ENCODE measurements around the gene NRCAM. TPM values are rescaled to one million over a fixed set of nuclear protein-coding genes. Genes with fewer than 3 reads are reported as not detected.

Gene NRCAM
- total and polyA plus RNA-seq, 2 donors (not counting 1 experiment from before 2014, with no cell fraction given), result 0.75 to 4.6 TPM

DNA sequence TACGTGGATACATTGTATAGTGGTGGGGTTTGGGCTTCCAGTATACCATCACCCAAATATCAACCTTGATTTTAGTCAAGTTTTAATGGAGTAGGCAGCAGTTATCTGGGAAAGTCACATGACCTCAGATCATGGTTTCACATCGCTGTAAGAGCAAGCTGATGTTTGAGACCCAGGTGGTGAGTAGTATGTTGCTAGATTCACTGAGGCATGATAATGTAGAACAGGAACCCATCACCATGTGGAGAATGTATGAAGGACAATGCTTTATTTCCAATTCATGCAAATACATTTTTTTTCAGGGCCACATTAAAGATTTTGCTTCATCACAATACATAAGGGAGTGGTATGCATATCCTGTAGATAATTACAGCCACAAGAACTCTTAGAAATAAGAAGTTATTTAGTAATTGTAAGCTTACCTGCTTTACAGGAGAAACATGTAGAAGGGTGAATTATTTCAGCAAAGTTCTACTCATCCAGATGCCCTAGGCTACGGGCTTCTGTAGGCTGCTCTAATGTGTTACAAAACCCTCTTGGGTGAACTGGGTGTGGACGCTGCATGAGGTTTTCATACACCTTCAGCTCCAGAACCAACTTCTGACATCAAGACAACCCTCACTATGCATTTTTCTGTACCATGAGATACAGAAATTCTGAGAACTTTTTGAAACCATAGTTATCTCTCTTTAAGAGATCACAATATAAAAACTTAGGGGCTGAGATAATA lies 298.5 kb downstream of the NRCAM start:
- Histone ChIP-seq H3K4me1 (ENCODE audit: control insufficient read depth in 2 of 2, insufficient read depth in 2 of 2, low read length in 2 of 2) (no peaks in the 10 kb centered on the region), H4K20me1 (ENCODE audit: control insufficient read depth, insufficient read depth, low read length, poor library complexity, severe bottlenecking) (no peaks in the 10 kb centered on the region), H3K4me2 (replicated peaks; ENCODE audit: low read depth, low read length, poor library complexity, severe bottlenecking) (no peak overlapping the region), H3K4me3 (ENCODE audit: control extremely low read depth in 1 of 5, extremely low read depth in 1 of 5, insufficient read depth in 1 of 5, low read depth in 2 of 5, low read length in 4 of 5) (no peak overlapping the region), H3K79me2 (ENCODE audit: control insufficient read depth, insufficient read depth, low read length) (no peaks in the 10 kb centered on the region), H3K27me3 (replicated peaks in 1 of 4; ENCODE audit: control extremely low read depth in 1 of 4, control insufficient read depth in 3 of 4, insufficient read depth in 4 of 4, low read length in 3 of 4) (peaks cover 0 to 12% (median 0%) of the 10 kb centered on the region in 4 experiments), H2AFZ (ENCODE audit: insufficient read depth, low read depth, low read length, poor library complexity, severe bottlenecking) (no peak overlapping the region), H3K9ac (ENCODE audit: low read length) (no peak overlapping the region), H3K36me3 (replicated peaks in 1 of 2; ENCODE audit: control extremely low read depth in 1 of 2, control insufficient read depth in 1 of 2, extremely low read depth in 1 of 2, insufficient read depth in 2 of 2, low read length in 1 of 2) (no peaks in the 10 kb centered on the region), H3K9me3 (ENCODE audit: control extremely low read depth in 1 of 3, control insufficient read depth in 2 of 3, insufficient read depth in 1 of 3, low read length in 2 of 3) (no peaks in the 10 kb centered on the region), H3K27ac (ENCODE audit: low read length in 2 of 2) (no peak overlapping the region)
- Mint-ChIP-seq H3K27ac (no peak overlapping the region), H3K27me3 (peaks cover 33% of the 10 kb centered on the region), H3K4me3 (no peak overlapping the region), H3K4me1 (peaks cover 1% of the 10 kb centered on the region), H3K9me3 (ENCODE audit: insufficient read depth) (no peaks in the 10 kb centered on the region)
- ChIA-PET CTCF (interaction anchor here (0.7 to 2.8 kb wide), 3 partner anchors 12 to 44 kb away, joined by 3 to 13 read pairs (median 4); no protein-coding TSS in a partner anchor), POLR2A (no interaction called here)
- WGBS (ENCODE audit: insufficient coverage), result 100% methylated on average over 2 of the region's 4 CpGs
- DNase-seq (no peak), ATAC-seq (ENCODE audit: low read depth) (no peak)
- intact Hi-C loops (cut with micrococcal nuclease), result no loop called here
- TF ChIP-seq EZH2 (IDR thresholded peaks at IDR 0.05; ENCODE audit: borderline replicate concordance, insufficient read depth, low read depth, low read length, poor library complexity, severe bottlenecking), result no peak
- TF ChIP-seq, protein P1, sequence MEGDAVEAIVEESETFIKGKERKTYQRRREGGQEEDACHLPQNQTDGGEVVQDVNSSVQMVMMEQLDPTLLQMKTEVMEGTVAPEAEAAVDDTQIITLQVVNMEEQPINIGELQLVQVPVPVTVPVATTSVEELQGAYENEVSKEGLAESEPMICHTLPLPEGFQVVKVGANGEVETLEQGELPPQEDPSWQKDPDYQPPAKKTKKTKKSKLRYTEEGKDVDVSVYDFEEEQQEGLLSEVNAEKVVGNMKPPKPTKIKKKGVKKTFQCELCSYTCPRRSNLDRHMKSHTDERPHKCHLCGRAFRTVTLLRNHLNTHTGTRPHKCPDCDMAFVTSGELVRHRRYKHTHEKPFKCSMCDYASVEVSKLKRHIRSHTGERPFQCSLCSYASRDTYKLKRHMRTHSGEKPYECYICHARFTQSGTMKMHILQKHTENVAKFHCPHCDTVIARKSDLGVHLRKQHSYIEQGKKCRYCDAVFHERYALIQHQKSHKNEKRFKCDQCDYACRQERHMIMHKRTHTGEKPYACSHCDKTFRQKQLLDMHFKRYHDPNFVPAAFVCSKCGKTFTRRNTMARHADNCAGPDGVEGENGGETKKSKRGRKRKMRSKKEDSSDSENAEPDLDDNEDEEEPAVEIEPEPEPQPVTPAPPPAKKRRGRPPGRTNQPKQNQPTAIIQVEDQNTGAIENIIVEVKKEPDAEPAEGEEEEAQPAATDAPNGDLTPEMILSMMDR (IDR thresholded peaks at IDR 0.05), result no peak

DNA sequence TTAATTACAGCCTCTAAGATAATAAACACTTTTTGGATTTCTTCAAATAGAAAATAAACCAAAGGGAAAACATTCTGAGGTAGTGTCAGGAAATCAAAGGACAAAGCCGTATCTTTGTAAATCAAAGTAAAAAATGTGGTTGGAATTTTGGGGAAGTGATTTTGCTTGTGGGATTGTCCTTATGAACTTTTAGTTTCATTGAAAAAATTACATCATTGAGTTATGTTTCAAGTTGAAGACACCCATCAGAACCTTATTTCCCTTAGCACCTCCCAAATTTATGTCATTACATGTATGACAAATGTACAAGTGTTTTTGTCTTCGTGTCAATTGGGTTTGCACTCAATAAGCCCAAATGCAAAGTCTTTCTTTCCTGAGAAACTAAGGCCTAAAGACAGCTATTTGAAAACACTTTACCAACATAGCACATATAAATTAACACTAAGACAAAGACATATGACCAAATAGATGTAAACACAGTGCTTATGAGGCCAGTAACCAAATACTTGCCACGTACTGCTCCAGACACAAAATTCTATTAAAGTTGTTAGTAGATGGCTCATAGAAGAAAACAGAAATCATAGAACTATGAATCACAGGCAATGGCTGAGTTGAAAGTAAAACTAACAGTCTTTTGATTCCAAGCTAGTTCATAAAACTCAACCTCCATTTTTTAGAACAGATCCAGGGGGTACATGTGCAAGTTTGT lies 299.2 kb downstream of the NRCAM start:
- peaks cover 35% of the 10 kb centered on the region for H3K27me3 Mint-ChIP-seq
- POLR2A ChIA-PET, result no interaction called here

More for the DNA sequence above, 299.2 kb downstream of the NRCAM start:
- H3K27me3 ChIP-seq (replicated peaks in 1 of 4; ENCODE audit: control extremely low read depth in 1 of 4, control insufficient read depth in 3 of 4, insufficient read depth in 4 of 4, low read length in 3 of 4), result peaks cover 0 to 12% (median 0%) of the 10 kb centered on the region in 4 experiments
- H3K4me1 ChIP-seq (ENCODE audit: control insufficient read depth in 2 of 2, insufficient read depth in 2 of 2, low read length in 2 of 2), result no peaks in the 10 kb centered on the region
- H3K4me2 ChIP-seq (replicated peaks; ENCODE audit: low read depth, low read length, poor library complexity, severe bottlenecking), result no peak overlapping the region
- no peaks in the 10 kb centered on the region for H4K20me1 ChIP-seq (ENCODE audit: control insufficient read depth, insufficient read depth, low read length, poor library complexity, severe bottlenecking)
- intact Hi-C loops (cut with micrococcal nuclease), result no loop called here
- no peaks in the 10 kb centered on the region for H3K9me3 Mint-ChIP-seq (ENCODE audit: insufficient read depth)
- no peak overlapping the region for H3K4me3 ChIP-seq (ENCODE audit: control extremely low read depth in 1 of 5, extremely low read depth in 1 of 5, insufficient read depth in 1 of 5, low read depth in 2 of 5, low read length in 4 of 5)
- no peak overlapping the region for H3K9ac ChIP-seq (ENCODE audit: low read length)
- ATAC-seq (ENCODE audit: low read depth) (no peak), DNase-seq (no peak)
- H3K36me3 ChIP-seq (replicated peaks in 1 of 2; ENCODE audit: control extremely low read depth in 1 of 2, control insufficient read depth in 1 of 2, extremely low read depth in 1 of 2, insufficient read depth in 2 of 2, low read length in 1 of 2), result no peaks in the 10 kb centered on the region
- no peak for TF ChIP-seq EZH2 (IDR thresholded peaks at IDR 0.05; ENCODE audit: borderline replicate concordance, insufficient read depth, low read depth, low read length, poor library complexity, severe bottlenecking)
- TF ChIP-seq, protein P1 (IDR thresholded peaks at IDR 0.05), result no peak
- no CpG with 5 or more reads among the region's 3 CpGs for WGBS (ENCODE audit: insufficient coverage)
- peaks cover 1% of the 10 kb centered on the region for H3K4me1 Mint-ChIP-seq
- no peak overlapping the region for H3K4me3 Mint-ChIP-seq
- no peak overlapping the region for H2AFZ ChIP-seq (ENCODE audit: insufficient read depth, low read depth, low read length, poor library complexity, severe bottlenecking)
- H3K27ac Mint-ChIP-seq, result no peak overlapping the region
- CTCF ChIA-PET, result interaction anchor here (2.8 kb wide), 1 partner anchor 11 kb away, joined by 13 read pairs; no protein-coding TSS in a partner anchor
- no peaks in the 10 kb centered on the region for H3K9me3 ChIP-seq (ENCODE audit: control extremely low read depth in 1 of 3, control insufficient read depth in 2 of 3, insufficient read depth in 1 of 3, low read length in 2 of 3)
- no peak overlapping the region for H3K27ac ChIP-seq (ENCODE audit: low read length in 2 of 2)
- no peaks in the 10 kb centered on the region for H3K79me2 ChIP-seq (ENCODE audit: control insufficient read depth, insufficient read depth, low read length)

All from B cell (primary cell).